Stomach smooth muscle (tissue), 2 donors: ENCODE data around the gene SLAMF6.

Source experiments
- H3K27ac ChIP-seq: one replicate; pipeline ENCODE4 v1.7.0; 2013; ENCODE audit warnings: mild to moderate bottlenecking, low read length, inconsistent platforms
- H3K27me3 ChIP-seq, 2 donors: one replicate each; pipeline ENCODE4 v1.7.0; 2013; ENCODE audit warnings: low read length in 2 of 2; ENCODE audit not compliant: insufficient read depth in 2 of 2, control insufficient read depth in 1 of 2
- H3K36me3 ChIP-seq, 2 donors: one replicate each; pipeline ENCODE4 v1.7.0; 2013; ENCODE audit warnings: low read length in 2 of 2; ENCODE audit not compliant: control insufficient read depth in 2 of 2, insufficient read depth in 2 of 2
- H3K4me1 ChIP-seq: one replicate; pipeline ENCODE4 v1.7.0; 2013; ENCODE audit warnings: low read length; ENCODE audit not compliant: control insufficient read depth, insufficient read depth
- H3K4me3 ChIP-seq, 2 donors: one replicate each; pipeline ENCODE4 v1.7.0; 2013; ENCODE audit warnings: low read length in 2 of 2
- H3K9ac ChIP-seq, 2 donors: one replicate each; pipeline ENCODE4 v1.7.0; 2013; ENCODE audit warnings: low read length in 2 of 2, mild to moderate bottlenecking in 1 of 2
- H3K9me3 ChIP-seq, 2 donors: one replicate each; pipeline ENCODE4 v1.7.0; 2013; ENCODE audit warnings: low read length in 2 of 2; ENCODE audit not compliant: control insufficient read depth in 2 of 2
- donor health status: healthy.
- donor health status: Pancreatic carcinoma.

SLAMF6 gene

DNA sequence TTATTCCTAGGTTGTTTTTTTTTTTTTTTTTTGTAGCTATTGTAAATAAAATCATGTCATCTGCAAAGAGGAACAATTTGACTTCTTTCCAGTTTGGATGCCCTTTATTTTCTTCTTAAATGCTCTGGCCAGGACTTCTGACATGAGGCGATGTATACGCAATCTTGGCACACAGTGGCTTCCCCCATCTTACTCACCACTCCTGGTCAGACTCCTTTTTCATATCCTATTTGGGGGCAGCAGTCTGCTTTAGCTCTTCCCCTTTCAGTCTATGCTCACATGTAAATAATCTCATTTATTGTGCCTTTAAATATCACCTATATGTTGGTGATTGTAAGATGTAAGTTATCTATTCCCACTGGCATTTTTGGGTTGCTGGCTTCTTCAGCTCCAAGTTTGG, 56.1 kb downstream of the SLAMF6 start:
- no peak overlapping the region for H3K9ac ChIP-seq
- peaks cover 0 to 3% of the 10 kb centered on the region in 2 donors for H3K9me3 ChIP-seq
- no peak overlapping the region for H3K4me3 ChIP-seq
- H3K27me3 ChIP-seq, result no peaks in the 10 kb centered on the region
- H3K36me3 ChIP-seq, result no peaks in the 10 kb centered on the region
- H3K4me1 ChIP-seq, result no peaks in the 10 kb centered on the region
- H3K27ac ChIP-seq, result no peak overlapping the region

- peaks cover 0 to 3% of the 10 kb centered on the region in 2 donors for H3K9me3 ChIP-seq
Measured at GRCh38 chr1:160465123-160465522, 57.9 kb downstream of the SLAMF6 start.

DNA sequence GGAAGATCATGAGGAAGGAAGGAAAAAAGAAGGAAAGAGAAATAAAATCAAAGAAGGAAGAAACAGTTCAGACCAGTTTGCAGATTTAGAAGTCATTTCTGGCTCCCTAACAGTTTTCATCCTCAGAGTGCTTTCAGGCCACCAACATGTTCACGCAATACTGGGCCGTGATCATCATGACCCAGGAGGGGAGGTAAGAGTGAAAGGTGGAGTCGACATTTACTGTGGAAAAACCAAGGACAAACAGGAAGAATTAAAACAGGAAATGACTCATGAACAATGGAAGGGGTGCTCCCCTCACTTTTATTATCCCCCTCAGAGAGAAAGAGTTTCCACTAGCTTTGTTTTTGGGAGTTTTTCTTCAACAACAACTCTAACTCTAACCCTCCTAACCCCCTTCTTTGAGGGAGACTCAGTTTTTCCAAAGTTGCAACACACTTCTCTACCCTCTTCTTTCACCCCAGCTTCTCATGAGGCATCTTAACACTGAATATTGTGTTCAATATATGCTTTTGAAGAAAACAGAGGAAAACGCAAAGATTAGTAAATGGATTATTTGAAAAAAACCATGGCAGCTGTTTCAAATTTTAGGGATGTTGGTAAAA, 62.3 kb downstream of the SLAMF6 start:
- no peak overlapping the region for H3K4me3 ChIP-seq
- no peak overlapping the region for H3K27ac ChIP-seq
- H3K27me3 ChIP-seq, result no peaks in the 10 kb centered on the region

More at GRCh38 chr1:160465123-160465522, 57.9 kb downstream of the SLAMF6 start:
- Histone ChIP-seq H3K36me3 (no peaks in the 10 kb centered on the region), H3K27ac (no peak overlapping the region), H3K9ac (no peak overlapping the region), H3K27me3 (no peaks in the 10 kb centered on the region), H3K4me1 (no peaks in the 10 kb centered on the region), H3K4me3 (no peak overlapping the region)

DNA sequence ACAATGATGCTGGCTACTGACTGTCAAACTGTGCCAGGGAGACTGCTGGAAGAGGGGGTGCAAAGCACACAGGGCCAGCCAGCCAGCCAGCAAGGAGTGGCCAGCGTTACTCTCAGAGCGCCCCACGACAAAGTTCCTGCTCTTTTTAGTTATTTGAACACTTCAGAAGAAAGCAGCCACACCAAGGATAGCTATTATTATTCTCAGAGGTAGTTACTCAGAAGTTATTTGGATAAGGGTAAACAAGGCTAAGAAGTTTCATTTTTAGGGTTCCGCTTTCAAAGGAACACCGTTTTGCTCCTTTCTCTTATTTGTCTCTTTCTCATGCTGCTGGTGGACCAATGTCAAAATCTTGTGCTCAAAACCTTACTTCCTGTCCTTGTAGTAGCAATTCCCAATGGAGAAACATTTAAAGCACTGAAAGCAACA, 62.8 kb downstream of the SLAMF6 start:
- Histone ChIP-seq H3K9me3 (peaks cover 0 to under 1% of the 10 kb centered on the region in 2 donors), H3K4me3 (no peak overlapping the region), H3K36me3 (no peaks in the 10 kb centered on the region), H3K9ac (no peak overlapping the region), H3K27me3 (no peaks in the 10 kb centered on the region), H3K27ac (no peak overlapping the region), H3K4me1 (no peaks in the 10 kb centered on the region)

More for the DNA sequence above, 62.3 kb downstream of the SLAMF6 start:
- H3K9me3 ChIP-seq, result peaks cover 0 to 3% of the 10 kb centered on the region in 2 donors
- H3K4me1 ChIP-seq, result no peaks in the 10 kb centered on the region
- no peaks in the 10 kb centered on the region for H3K36me3 ChIP-seq
- no peak overlapping the region for H3K9ac ChIP-seq

DNA sequence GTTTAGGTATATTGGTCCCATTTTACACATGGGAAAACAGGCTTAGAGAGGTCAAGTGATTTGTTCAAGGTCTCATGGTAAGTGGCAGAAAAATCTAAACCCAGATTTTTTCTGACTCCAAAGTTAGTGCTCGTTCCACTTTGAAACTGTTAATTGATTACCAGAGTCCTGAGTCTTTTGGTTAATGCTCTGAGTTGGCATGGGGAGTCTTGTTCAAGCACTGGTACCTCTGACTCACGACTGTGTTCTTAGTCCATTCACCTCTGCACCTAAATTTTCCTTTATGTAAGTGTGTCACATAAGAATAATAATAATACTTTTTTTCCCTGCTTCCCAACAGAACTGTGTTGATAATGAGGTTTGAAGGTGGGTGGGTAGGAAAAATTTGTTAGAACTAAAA, 63.4 kb downstream of the SLAMF6 start:
- H3K27ac ChIP-seq, result no peak overlapping the region
- H3K9ac ChIP-seq, result no peak overlapping the region
- H3K9me3 ChIP-seq, result no peaks in the 10 kb centered on the region
- H3K36me3 ChIP-seq, result no peaks in the 10 kb centered on the region
- H3K4me3 ChIP-seq, result no peak overlapping the region
- H3K4me1 ChIP-seq, result no peaks in the 10 kb centered on the region
- no peaks in the 10 kb centered on the region for H3K27me3 ChIP-seq

GRCh38 chr1:160459056-160459455, 64.0 kb downstream of the SLAMF6 start:
- Histone ChIP-seq H3K9me3 (no peaks in the 10 kb centered on the region), H3K27me3 (no peaks in the 10 kb centered on the region)

GRCh38 chr1:160455153-160455517, 67.9 kb downstream of the SLAMF6 start:
- no peak overlapping the region for H3K27ac ChIP-seq
- no peak overlapping the region for H3K4me3 ChIP-seq

More at GRCh38 chr1:160459056-160459455, 64.0 kb downstream of the SLAMF6 start:
- Histone ChIP-seq H3K36me3 (no peaks in the 10 kb centered on the region), H3K4me3 (no peak overlapping the region), H3K27ac (no peak overlapping the region), H3K9ac (no peak overlapping the region), H3K4me1 (no peaks in the 10 kb centered on the region)

GRCh38 chr1:160454371-160455152, 68.5 kb downstream of the SLAMF6 start:
- H3K36me3 ChIP-seq, result no peaks in the 10 kb centered on the region
- H3K9me3 ChIP-seq, result no peaks in the 10 kb centered on the region
- no peak overlapping the region for H3K27ac ChIP-seq
- no peak overlapping the region for H3K9ac ChIP-seq
- H3K4me3 ChIP-seq, result no peak overlapping the region
- no peaks in the 10 kb centered on the region for H3K4me1 ChIP-seq
- no peaks in the 10 kb centered on the region for H3K27me3 ChIP-seq

More at GRCh38 chr1:160455153-160455517, 67.9 kb downstream of the SLAMF6 start:
- Histone ChIP-seq H3K36me3 (no peaks in the 10 kb centered on the region), H3K9ac (no peak overlapping the region), H3K9me3 (no peaks in the 10 kb centered on the region), H3K27me3 (no peaks in the 10 kb centered on the region), H3K4me1 (no peaks in the 10 kb centered on the region)

GRCh38 chr1:160453443-160453842, 69.6 kb downstream of the SLAMF6 start:
- no peak overlapping the region for H3K27ac ChIP-seq
- no peak overlapping the region for H3K4me3 ChIP-seq
- H3K36me3 ChIP-seq, result no peaks in the 10 kb centered on the region
- no peaks in the 10 kb centered on the region for H3K4me1 ChIP-seq
- no peaks in the 10 kb centered on the region for H3K27me3 ChIP-seq
- H3K9ac ChIP-seq, result no peak overlapping the region
- no peaks in the 10 kb centered on the region for H3K9me3 ChIP-seq

DNA sequence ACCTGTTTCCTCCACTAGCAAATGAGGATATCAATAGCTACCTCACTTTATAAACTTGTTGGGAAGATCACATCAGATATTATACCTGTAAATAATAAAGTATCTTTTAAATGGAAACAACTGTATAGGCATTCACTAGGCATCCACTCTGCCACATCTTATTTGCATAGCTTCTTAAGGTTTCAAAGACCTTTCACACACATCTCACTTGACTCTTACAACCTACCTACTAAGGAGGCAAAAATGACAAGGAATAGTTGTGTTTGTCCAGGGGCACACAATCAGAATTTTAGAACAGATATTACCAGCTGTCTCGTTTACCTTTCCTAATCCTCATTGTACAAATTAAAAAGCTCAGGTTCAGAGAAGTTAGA, 71.2 kb downstream of the SLAMF6 start:
- H3K27me3 ChIP-seq, result no peaks in the 10 kb centered on the region
- H3K4me1 ChIP-seq, result no peaks in the 10 kb centered on the region
- H3K9ac ChIP-seq, result no peak overlapping the region
- H3K4me3 ChIP-seq, result no peak overlapping the region
- no peak overlapping the region for H3K27ac ChIP-seq
- H3K36me3 ChIP-seq, result no peaks in the 10 kb centered on the region
- no peaks in the 10 kb centered on the region for H3K9me3 ChIP-seq
